Measurements from ENCODE around the gene SESTD1. TPM values are rescaled to one million over a fixed set of nuclear protein-coding genes. Genes with fewer than 3 reads are reported as not detected.

SESTD1 gene
- total RNA-seq, 1 donor from 2014 or later = 92.4 TPM

DNA sequence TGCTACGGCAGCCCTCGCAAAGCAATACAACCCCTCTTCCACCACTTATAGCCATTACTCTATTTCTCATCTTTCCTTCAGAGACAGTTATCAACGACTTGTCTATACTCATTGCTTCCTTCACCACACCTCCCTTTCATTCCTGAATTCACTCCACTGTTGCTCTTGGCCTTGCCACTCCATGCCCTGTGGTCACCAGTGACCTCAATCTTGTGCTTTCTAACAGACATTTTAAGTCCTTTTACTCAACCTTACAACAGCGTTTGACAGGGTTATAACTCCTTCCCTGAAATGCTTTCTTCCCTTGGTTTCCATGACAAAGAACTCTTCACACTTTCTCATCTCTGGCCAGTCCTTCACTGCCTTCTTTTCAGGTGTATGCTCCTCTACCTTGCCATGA lies 124.1 kb downstream of the SESTD1 start:
- no peaks in the 10 kb centered on the region for H3K9me3 Mint-ChIP-seq (ENCODE audit: unreplicated experiment)
- H3K36me3 Mint-ChIP-seq (ENCODE audit: low read depth, unreplicated experiment) = peaks cover 4% of the 10 kb centered on the region
- no peak overlapping the region for H3K27ac Mint-ChIP-seq (ENCODE audit: unreplicated experiment)
- TF ChIP-seq, protein P1, sequence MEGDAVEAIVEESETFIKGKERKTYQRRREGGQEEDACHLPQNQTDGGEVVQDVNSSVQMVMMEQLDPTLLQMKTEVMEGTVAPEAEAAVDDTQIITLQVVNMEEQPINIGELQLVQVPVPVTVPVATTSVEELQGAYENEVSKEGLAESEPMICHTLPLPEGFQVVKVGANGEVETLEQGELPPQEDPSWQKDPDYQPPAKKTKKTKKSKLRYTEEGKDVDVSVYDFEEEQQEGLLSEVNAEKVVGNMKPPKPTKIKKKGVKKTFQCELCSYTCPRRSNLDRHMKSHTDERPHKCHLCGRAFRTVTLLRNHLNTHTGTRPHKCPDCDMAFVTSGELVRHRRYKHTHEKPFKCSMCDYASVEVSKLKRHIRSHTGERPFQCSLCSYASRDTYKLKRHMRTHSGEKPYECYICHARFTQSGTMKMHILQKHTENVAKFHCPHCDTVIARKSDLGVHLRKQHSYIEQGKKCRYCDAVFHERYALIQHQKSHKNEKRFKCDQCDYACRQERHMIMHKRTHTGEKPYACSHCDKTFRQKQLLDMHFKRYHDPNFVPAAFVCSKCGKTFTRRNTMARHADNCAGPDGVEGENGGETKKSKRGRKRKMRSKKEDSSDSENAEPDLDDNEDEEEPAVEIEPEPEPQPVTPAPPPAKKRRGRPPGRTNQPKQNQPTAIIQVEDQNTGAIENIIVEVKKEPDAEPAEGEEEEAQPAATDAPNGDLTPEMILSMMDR (IDR thresholded peaks at IDR 0.05; ENCODE audit: unreplicated experiment) = no peak
- no peaks in the 10 kb centered on the region for H3K27me3 Mint-ChIP-seq (ENCODE audit: unreplicated experiment)
- H3K4me1 Mint-ChIP-seq (ENCODE audit: unreplicated experiment) = no peaks in the 10 kb centered on the region
- DNase-seq (ENCODE audit: low spot score) = no peak
- no peak overlapping the region for H3K4me3 Mint-ChIP-seq (ENCODE audit: unreplicated experiment)

DNA sequence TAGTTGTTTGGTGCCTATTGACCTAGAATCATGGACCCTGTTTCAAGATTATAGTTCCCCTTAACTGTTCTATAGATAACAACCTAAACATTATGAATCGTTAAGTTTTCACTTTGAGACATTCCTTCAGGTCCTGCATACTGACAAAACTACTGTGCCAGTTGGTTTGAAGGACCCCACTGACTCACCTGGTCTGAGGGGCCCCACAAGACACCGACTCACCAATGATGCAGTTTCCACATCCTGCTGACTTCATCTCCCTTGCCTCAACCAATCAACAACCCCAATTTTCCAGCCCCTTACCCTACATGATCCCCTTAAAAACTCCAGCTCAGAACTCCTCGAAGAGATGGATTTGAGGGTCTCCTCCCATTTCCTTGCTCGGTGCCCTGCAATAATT lies 125.1 kb downstream of the SESTD1 start:
- no peaks in the 10 kb centered on the region for H3K4me1 Mint-ChIP-seq (ENCODE audit: unreplicated experiment)
- H3K4me3 Mint-ChIP-seq (ENCODE audit: unreplicated experiment) = no peak overlapping the region
- TF ChIP-seq, protein P1 (IDR thresholded peaks at IDR 0.05; ENCODE audit: unreplicated experiment) = no peak
- no peaks in the 10 kb centered on the region for H3K9me3 Mint-ChIP-seq (ENCODE audit: unreplicated experiment)
- H3K27ac Mint-ChIP-seq (ENCODE audit: unreplicated experiment) = no peak overlapping the region
- peaks cover 4% of the 10 kb centered on the region for H3K36me3 Mint-ChIP-seq (ENCODE audit: low read depth, unreplicated experiment)
- H3K27me3 Mint-ChIP-seq (ENCODE audit: unreplicated experiment) = no peaks in the 10 kb centered on the region
- no peak for DNase-seq (ENCODE audit: low spot score)

DNA sequence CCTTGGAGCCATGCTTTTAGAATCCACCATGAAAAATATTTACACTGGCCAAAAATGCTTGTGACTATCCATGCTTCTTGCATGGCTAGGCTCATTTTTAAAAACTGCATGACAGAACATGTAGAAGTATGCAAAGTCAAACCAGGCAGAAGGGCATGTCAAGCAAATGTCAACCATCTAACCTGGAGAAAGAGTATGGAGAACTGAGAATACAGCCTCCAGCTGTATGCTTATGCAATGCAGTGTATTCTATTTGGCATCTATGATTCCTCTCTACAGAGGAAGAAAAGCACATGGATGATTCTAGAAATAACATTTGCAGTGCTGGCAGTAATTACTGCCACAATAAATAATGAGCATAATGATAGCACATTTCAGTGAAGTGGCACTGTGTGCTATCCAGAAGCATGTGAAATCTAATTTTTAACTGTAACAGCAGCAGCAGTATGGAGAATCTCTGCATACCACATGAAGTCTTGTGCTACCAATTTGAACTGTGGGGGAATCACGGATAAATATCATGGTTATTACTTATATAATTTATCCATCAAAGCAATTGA lies 127.4 kb downstream of the SESTD1 start:
- no peaks in the 10 kb centered on the region for H3K4me1 Mint-ChIP-seq (ENCODE audit: unreplicated experiment)
- H3K27me3 Mint-ChIP-seq (ENCODE audit: unreplicated experiment) = no peaks in the 10 kb centered on the region
- H3K27ac Mint-ChIP-seq (ENCODE audit: unreplicated experiment) = no peak overlapping the region
- H3K4me3 Mint-ChIP-seq (ENCODE audit: unreplicated experiment) = no peak overlapping the region
- TF ChIP-seq, protein P1 (IDR thresholded peaks at IDR 0.05; ENCODE audit: unreplicated experiment) = no peak
- DNase-seq (ENCODE audit: low spot score) = no peak
- H3K36me3 Mint-ChIP-seq (ENCODE audit: low read depth, unreplicated experiment) = no peaks in the 10 kb centered on the region
- H3K9me3 Mint-ChIP-seq (ENCODE audit: unreplicated experiment) = no peaks in the 10 kb centered on the region

DNA sequence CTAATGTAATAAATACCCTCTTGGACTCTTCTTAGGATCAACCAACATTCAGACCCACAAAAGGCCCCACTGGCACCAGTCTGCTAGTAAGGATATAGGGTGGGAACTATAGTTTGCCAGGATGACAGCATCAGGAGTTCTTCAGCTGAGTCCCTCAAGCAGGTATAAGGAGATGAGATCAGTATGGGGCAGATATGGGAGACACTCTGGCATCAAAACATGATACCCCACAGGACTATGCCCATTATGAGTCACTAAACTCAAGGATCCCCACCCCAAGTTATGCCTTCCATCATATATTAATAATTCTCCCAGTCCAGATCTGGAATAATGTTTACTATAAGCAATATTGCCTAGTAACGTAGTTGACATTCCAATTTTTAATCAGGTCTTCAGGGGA lies 131.6 kb downstream of the SESTD1 start:
- Mint-ChIP-seq H3K27ac (ENCODE audit: unreplicated experiment) (no peak overlapping the region), H3K4me1 (ENCODE audit: unreplicated experiment) (no peaks in the 10 kb centered on the region), H3K36me3 (ENCODE audit: low read depth, unreplicated experiment) (no peaks in the 10 kb centered on the region), H3K4me3 (ENCODE audit: unreplicated experiment) (no peak overlapping the region), H3K27me3 (ENCODE audit: unreplicated experiment) (no peaks in the 10 kb centered on the region), H3K9me3 (ENCODE audit: unreplicated experiment) (no peaks in the 10 kb centered on the region)
- TF ChIP-seq, protein P1 (IDR thresholded peaks at IDR 0.05; ENCODE audit: unreplicated experiment) = no peak
- DNase-seq (ENCODE audit: low spot score) = no peak

DNA sequence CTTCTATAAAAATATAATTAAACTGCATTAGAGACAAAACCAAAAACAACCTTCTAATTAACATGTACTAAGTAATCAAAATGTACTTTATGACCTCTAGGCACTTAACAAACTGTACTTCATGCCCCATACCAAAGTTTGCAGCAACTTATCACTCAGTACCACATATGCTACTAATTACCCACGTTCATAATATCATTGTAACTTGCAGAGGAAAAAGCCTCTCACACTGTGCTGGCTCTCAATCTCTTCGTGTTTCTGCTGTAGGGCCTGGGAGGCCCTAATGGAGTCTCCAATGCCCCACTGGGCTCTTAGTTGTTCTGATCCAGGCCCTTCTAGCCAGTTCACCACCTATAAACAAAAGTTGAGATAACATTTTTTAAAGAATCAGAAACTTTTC lies 132.6 kb downstream of the SESTD1 start:
- Mint-ChIP-seq H3K36me3 (ENCODE audit: low read depth, unreplicated experiment) (no peaks in the 10 kb centered on the region), H3K9me3 (ENCODE audit: unreplicated experiment) (no peaks in the 10 kb centered on the region), H3K27ac (ENCODE audit: unreplicated experiment) (no peak overlapping the region), H3K4me3 (ENCODE audit: unreplicated experiment) (no peak overlapping the region), H3K27me3 (ENCODE audit: unreplicated experiment) (no peaks in the 10 kb centered on the region), H3K4me1 (ENCODE audit: unreplicated experiment) (no peaks in the 10 kb centered on the region)
- TF ChIP-seq, protein P1 (IDR thresholded peaks at IDR 0.05; ENCODE audit: unreplicated experiment) = no peak
- no peak for DNase-seq (ENCODE audit: low spot score)
